Stimulated activated CD8-positive, alpha-beta memory T cell treated with anti-CD3 and anti-CD28 coated beads, Interleukin-2, amount 100 ng/mL, for 48 hours (primary cell): ENCODE data around the gene FMO2.

Experiments
- DNase-seq, 2 donors: peaks; one replicate each; pipeline ENCODE4 v3.0.0-alpha.2; 2020; ENCODE audit warnings: low read depth in 2 of 2

FMO2 gene, protein sequence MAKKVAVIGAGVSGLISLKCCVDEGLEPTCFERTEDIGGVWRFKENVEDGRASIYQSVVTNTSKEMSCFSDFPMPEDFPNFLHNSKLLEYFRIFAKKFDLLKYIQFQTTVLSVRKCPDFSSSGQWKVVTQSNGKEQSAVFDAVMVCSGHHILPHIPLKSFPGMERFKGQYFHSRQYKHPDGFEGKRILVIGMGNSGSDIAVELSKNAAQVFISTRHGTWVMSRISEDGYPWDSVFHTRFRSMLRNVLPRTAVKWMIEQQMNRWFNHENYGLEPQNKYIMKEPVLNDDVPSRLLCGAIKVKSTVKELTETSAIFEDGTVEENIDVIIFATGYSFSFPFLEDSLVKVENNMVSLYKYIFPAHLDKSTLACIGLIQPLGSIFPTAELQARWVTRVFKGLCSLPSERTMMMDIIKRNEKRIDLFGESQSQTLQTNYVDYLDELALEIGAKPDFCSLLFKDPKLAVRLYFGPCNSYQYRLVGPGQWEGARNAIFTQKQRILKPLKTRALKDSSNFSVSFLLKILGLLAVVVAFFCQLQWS

DNA sequence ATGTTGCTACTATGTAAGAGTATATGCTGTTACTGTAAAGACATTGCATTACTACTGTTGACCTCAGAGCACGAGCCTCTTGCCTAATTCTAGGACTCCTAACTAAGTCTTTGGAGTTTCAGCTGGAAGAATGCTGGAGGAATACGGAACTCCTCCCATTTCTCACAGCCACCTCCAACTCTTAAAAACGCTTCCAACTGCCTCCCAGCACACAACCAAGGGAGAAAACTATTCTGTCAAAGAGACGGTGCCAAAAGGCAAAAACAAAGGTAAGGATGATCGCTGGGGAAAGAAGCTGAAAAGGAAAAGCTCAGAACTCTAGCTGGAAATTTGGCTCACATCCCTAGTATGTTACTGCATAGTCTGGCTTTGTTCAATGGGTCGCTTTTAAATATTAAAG lies at the start of gene FMO2:
Gene FMO2 (plus strand): TSS at position 210 of the 400 bp plus-strand sequence. CDS start 414 bp downstream, outside the sequence.
- DNase-seq, result no peak

GRCh38 chr1:171137580-171137979 lies 47.5 kb upstream of the FMO2 start:
- no peak for DNase-seq

GRCh38 chr1:171138980-171139379 lies 46.1 kb upstream of the FMO2 start:
- no peak for DNase-seq

- DNase-seq, result no peak
Observed at GRCh38 chr1:171139890-171140289, 45.2 kb upstream of the FMO2 start.

GRCh38 chr1:171140401-171140800 lies 44.7 kb upstream of the FMO2 start:
- no peak for DNase-seq

DNA sequence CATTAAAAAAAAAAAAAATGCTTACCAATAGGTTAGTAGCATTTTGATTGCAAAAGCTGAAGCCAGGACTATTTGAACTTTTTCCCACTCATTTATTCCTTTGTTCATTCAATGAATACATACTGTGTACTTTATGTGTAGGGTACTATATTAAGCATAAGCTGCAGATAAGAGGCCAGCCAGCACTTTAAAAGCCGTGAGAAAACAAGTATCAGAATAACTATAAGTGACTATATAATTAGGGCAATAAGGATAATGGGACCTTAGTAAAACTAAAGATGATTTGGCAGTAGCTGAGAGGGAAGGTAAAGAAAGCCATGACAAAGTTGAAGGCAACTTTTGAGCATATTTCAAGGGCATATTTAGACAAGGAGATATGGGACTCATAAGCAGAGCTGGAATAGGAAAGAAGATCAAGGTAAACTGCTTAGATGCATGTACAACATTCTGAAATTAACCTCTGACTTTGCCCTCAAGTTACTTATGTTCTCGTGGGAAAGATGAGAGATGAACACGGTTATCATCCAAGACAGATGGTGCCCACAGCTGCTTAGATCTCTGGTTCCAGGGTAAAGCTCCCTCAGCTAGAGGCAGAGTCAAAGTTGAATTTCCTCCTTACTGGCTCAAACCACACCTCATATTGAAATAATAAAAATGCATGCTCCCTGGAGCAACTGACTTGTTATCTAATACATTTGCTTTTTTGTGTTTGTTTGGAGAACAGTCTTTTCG lies 44.0 kb upstream of the FMO2 start:
- no peak for DNase-seq

- DNase-seq, result no peak
Observed at GRCh38 chr1:171141688-171142415, 43.2 kb upstream of the FMO2 start.

DNA sequence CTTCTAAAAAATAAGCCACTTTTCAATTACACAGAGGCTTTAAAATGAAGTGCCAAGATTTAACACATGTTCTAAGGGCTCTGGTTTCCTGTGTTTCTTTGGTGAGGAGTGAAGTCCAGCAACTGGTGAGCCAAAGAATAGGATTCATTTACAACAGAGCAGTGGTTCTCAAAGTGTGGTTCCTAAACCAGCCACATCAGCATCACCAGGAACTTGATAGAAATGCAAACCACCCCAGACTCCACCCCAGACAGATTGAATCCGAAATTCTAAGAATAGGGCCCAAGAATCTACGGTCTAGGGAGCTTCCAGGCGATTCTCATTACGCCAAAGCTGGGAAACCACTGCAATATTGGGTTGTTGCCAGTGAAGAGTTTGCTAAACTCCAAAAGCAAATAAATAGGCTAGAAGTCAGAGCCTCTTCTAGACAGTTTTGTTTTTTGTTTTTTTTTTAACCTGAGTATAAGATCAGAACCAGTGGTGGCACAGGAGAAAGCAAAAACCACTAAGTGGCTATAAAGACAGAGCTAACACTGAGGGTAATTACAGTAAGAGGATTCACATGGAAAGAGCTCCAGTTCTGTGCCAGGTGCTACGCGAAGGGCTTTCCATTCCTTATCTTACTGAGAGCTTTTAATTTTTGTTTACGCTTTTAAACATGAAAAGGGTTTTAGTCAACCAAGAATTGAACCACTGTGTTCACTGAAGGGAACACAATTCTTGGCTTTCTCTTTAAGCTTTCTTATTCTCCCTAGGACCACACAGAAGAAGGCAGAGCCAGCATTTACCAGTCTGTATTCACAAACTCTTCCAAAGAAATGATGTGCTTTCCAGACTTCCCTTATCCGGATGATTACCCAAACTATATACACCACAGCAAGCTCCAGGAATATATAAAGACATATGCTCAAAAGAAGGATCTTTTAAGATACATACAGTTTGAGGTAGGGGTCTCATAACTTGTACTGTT lies 42.4 kb upstream of the FMO2 start:
- DNase-seq, result no peak

DNA sequence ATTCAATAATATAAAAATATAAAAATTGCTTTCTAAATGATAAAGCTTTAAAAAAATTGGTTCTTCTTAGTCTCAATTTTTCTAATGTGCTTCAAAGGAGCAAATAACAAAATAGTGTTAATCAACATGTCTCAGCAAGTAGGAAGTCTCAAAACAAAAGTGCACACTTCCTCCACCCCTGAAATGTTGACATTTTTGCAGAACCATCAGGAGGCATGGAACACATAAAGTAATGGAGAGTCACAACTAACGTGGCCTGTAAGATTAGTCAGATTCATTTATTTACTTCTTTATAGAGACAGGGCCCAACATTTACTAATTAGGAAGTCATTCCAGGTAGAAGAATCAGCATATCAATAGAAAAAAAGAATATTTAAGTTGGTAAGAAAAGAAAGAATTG lies 34.9 kb upstream of the FMO2 start:
- DNase-seq, result no peak

- DNase-seq, result no peak
Observed at GRCh38 chr1:171152549-171152948, 32.6 kb upstream of the FMO2 start.

DNA sequence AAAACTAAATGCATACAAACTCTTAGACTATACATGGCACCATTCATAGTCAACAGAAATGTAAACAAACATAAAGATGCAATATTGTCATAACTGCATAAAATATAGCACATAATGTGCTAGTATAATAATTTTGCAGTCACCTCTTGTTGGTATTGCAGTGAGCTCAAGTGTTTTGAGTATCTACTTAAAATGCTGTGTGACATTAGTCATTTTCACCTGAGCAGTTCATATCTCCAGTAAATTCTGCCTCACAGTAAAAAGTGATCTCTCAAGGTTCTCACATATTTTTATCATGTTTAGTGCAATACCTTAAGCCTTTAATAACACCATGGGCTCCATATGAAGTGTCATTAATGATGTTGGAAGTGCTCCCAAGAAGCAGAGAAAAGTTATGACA lies 29.6 kb upstream of the FMO2 start:
- DNase-seq, result no peak

- DNase-seq, result no peak
Observed at GRCh38 chr1:171158096-171158495, 27.0 kb upstream of the FMO2 start.

GRCh38 chr1:171158551-171158950 lies 26.5 kb upstream of the FMO2 start:
- DNase-seq, result no peak

- no peak for DNase-seq
Observed at GRCh38 chr1:171159148-171159547, 26.0 kb upstream of the FMO2 start.

DNA sequence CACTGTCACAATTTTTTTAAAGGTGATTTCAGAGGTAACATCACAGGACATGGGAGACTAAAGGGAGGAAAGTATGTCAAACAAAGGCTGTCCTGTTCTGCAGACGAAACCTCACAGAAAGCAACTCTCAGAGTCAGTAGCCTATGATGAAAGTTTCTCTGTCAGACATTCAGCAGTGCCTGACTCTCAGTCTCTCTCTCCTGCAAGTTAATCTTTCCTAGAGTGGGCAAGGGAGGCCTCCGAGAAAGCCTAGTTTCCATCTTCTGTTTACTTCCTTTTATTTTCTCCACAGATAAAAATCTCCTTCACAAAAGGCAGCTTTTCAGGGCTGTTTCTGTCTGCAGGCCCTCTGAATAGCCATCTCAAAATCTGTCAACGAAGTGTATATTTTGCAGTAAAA lies 24.9 kb upstream of the FMO2 start:
- DNase-seq, result no peak

GRCh38 chr1:171160639-171161354 lies 24.3 kb upstream of the FMO2 start:
- DNase-seq, result no peak

DNA sequence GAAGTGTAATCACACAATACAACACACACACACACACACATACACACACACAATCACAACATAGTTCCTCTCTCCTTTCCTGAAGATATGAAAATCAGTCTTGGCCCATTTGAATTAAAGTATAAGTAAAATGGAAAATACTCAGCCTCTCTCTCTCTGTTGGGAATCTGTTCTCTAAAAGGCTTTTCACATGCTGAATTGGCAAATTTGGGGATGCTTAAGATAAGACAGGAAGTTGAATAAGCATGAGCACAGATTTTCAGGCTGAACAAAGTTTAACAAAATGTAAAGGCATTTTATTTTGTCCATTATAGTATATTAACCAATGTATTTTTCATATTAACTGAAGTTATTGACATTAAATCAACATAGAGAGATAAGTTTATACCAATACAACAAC lies 23.7 kb upstream of the FMO2 start:
- DNase-seq, result no peak

DNA sequence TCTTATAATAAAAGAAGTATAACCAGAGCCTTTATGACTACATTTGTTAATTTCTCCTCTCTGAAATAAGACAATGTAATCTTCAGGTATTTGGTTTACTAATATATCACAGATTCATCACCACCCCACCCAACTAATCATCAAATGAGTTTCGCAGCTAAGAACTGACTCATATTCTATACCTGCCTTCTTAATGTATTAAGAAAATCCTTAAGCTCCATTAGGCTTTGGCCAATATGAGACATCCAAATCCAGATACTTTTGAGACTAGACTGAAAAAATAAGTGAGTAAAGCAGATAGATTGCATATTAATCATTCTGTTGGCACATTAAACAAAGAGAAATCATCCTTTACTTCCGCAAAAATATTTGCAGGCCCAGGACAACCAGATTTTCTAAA lies 18.7 kb upstream of the FMO2 start:
- no peak for DNase-seq

- no peak for DNase-seq
Observed at GRCh38 chr1:171167785-171168184, 17.3 kb upstream of the FMO2 start.

DNA sequence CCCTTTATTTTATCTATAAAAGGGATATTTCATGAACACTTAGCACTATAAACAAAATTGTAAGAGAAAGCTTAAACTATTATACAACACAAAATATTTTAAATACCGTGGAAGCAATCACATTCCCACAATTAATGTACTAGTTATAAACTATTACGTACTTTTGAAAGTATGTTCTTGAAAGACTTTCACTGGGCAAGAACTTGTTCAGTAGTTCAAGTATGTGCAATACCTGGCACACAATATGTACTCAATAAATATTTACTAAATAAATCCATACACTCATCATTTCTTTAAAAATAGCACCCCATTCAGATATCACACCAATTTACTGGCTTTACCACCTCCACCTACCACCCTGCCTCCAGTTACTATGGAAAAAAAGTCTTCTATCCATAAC lies 12.6 kb upstream of the FMO2 start:
- DNase-seq, result no peak
